SU-DHL-6 (cell line): ENCODE results near the gene FAM9A.

Source experiments
- EZH2phosphoT487 ChIP-seq: fragments of 200-600 bp; sonication (generic), shearing (Covaris generic); conservative IDR thresholded peaks from 2 replicates; pipeline ENCODE4 v1.6.1; 2018; ENCODE audit warnings: mild to moderate bottlenecking, antibody characterized with exemption, low read length, moderate library complexity, mixed read lengths
- TF ChIP-seq, protein P1 (sequence below): fragments of 200-600 bp; sonication (generic); IDR thresholded peaks from one replicate; pipeline ENCODE4 v1.5.1; 2017; ENCODE audit warnings: antibody characterized with exemption, mild to moderate bottlenecking, low read length, moderate library complexity; ENCODE audit not compliant: insufficient read depth, poor library complexity, severe bottlenecking

DNA sequence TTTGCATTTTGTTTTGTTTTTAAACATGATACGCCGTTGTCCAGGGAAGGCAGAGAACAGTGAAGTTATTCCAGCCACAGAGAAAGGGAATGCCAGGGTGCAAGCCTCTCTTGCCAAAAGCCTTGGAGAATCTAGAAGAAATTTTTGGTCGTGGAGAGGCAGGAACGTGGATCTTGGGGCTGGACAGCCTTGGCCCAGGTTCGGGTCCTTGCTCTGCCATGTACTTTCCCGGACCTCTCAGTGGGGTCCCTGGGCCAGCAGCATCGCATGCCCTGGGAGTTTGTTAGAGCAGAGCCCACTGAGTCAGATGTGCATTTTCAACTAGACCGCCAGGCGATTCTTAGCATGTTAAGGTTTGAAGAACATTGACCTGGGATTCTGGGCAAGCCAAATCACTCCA, 18.6 kb downstream of the FAM9A start:
- TF ChIP-seq, protein P1, sequence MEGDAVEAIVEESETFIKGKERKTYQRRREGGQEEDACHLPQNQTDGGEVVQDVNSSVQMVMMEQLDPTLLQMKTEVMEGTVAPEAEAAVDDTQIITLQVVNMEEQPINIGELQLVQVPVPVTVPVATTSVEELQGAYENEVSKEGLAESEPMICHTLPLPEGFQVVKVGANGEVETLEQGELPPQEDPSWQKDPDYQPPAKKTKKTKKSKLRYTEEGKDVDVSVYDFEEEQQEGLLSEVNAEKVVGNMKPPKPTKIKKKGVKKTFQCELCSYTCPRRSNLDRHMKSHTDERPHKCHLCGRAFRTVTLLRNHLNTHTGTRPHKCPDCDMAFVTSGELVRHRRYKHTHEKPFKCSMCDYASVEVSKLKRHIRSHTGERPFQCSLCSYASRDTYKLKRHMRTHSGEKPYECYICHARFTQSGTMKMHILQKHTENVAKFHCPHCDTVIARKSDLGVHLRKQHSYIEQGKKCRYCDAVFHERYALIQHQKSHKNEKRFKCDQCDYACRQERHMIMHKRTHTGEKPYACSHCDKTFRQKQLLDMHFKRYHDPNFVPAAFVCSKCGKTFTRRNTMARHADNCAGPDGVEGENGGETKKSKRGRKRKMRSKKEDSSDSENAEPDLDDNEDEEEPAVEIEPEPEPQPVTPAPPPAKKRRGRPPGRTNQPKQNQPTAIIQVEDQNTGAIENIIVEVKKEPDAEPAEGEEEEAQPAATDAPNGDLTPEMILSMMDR = no peak
- no peak for TF ChIP-seq EZH2phosphoT487
